PC-3 (cell line): Measurements from ENCODE around the gene CBS.

Experiments used
- EZH2 ChIP-seq: fragments of 300-600 bp; sonication (generic); IDR thresholded peaks from one replicate; pipeline ENCODE4 v1.6.1; 2017; ENCODE audit warnings: antibody characterized with exemption, mild to moderate bottlenecking, low read length; ENCODE audit not compliant: unreplicated experiment
- TF ChIP-seq, protein P1 (sequence below): fragments of 300-600 bp; sonication (generic); conservative IDR thresholded peaks from 2 replicates; pipeline ENCODE4 v1.5.1; 2017; ENCODE audit warnings: antibody characterized with exemption, low read depth, mild to moderate bottlenecking, low read length

DNA sequence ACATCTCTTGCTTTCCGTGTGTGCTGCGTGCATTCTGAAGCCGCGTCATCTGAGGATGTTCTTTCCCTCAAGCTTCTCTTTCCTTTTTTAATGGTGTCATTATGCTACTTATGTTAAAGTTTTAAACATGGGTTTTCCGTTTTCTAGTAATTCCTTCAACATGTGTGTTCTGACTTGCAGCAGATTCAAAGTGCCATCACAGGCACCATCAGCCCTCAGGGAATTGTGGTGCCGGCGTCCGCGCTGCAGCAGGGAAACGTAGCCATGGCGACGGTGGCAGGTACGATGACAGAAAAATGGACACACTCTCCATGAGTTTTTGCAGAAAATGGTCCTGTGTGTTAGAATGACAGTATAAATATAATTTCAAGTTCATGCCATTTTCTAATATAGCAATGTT lies 58.9 kb downstream of the CBS start:
- TF ChIP-seq, protein P1, sequence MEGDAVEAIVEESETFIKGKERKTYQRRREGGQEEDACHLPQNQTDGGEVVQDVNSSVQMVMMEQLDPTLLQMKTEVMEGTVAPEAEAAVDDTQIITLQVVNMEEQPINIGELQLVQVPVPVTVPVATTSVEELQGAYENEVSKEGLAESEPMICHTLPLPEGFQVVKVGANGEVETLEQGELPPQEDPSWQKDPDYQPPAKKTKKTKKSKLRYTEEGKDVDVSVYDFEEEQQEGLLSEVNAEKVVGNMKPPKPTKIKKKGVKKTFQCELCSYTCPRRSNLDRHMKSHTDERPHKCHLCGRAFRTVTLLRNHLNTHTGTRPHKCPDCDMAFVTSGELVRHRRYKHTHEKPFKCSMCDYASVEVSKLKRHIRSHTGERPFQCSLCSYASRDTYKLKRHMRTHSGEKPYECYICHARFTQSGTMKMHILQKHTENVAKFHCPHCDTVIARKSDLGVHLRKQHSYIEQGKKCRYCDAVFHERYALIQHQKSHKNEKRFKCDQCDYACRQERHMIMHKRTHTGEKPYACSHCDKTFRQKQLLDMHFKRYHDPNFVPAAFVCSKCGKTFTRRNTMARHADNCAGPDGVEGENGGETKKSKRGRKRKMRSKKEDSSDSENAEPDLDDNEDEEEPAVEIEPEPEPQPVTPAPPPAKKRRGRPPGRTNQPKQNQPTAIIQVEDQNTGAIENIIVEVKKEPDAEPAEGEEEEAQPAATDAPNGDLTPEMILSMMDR = no peak
- TF ChIP-seq EZH2 = no peak
